HG03159 (cell line): ENCODE measurements around the gene NKX3-2.

Source experiments
- ATAC-seq: cut with Tn5 transposase; IDR thresholded peaks from one replicate; pipeline ENCODE4 v1.9.1; 2021; ENCODE audit warnings: mild to moderate bottlenecking, moderate library complexity; ENCODE audit not compliant: unreplicated experiment

NKX3-2 gene

DNA sequence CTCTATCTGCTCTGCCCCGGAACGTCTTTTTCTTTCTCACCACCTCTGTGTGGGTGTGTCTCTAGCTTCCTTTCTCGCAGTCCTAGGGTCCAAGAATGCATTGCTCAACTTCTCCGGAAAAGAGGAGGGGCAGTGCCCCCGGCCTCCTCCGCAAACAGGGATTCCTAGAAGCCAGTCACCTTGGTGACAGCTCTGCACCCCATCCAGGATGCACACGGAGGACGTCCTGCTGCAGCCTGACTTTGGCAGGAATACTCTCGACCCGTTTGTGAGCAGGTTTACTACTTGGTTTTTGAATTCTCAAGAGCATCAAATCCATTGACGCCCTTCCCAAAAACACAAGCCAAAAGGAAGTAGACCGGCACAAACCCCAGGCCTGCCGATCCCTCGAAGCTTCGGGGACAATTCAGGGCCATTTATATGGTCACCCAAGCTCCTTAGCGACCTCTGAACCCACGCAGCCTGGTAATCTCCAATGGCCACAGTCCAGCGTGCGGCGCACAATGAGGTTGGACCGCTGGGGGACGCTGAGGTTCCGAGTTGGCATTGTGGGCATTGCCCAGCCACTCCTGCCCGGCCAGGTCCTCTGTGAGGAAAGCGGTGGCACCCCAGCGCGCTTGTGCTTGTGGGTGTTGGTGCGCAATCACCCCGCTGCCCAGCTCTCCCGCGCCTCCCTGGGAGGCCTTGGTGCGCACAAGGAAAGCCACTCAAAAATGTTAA is 9.8 kb downstream of the NKX3-2 start:
- ATAC-seq: no peak

GRCh38 chr4:13533670-13534343 is 10.5 kb downstream of the NKX3-2 start:
- no peak for ATAC-seq

- ATAC-seq: no peak
These were observed 12.7 kb downstream of the NKX3-2 start for GRCh38 chr4:13531625-13531998.

GRCh38 chr4:13530823-13531624 is 13.3 kb downstream of the NKX3-2 start:
- no peak for ATAC-seq

- ATAC-seq: no peak
These were observed 15.0 kb downstream of the NKX3-2 start for GRCh38 chr4:13529128-13529919.

- no peak for ATAC-seq
These were observed 15.5 kb downstream of the NKX3-2 start for GRCh38 chr4:13528821-13529127.

DNA sequence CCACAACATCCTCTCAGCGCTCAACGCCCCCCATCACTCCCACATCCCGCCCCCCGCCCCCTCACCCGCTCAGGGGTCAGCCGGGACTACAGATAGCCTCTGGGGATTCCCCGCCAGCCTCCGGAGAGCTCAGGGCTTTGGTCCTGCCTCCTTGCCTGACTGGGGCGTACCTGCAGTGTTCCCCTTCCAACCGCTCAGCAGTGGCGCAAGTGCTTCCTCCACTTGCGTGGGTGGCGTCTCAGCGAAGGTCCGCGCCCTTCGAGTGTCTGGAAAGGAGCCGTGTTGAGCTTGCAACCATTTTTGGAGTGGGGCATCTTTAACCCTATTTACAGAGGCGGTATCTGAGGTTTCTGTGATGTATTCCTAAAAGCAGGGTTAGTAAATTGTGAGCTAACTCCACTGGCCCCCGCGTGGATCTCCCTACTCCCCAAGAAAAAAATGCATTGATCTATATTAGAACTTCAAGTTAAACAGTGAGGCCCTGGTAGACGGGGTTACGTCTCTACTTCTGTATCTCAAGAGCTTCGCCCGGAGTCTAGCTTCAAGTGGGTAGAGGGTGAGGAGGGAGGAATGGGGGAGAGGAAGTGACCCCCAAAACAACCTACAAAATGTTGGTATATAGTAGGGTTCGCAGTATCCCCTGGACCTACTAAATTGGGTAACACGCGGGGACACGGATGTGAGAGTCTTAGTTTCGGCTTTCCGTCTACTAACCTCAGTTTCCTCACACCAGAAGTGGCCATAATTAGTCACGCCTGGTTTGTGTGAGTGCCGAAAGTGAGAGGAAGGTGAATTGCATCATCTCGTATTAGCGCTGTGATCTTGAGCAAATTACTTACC is 16.1 kb downstream of the NKX3-2 start:
- peak; percentile 73 for ATAC-seq

GRCh38 chr4:13527192-13527980 is 16.9 kb downstream of the NKX3-2 start:
- no peak for ATAC-seq

- ATAC-seq: no peak
These were observed 17.6 kb downstream of the NKX3-2 start for GRCh38 chr4:13526658-13527057.

GRCh38 chr4:13525606-13526281 is 18.6 kb downstream of the NKX3-2 start:
- ATAC-seq: no peak

GRCh38 chr4:13524504-13525243 is 19.6 kb downstream of the NKX3-2 start:
- no peak for ATAC-seq

DNA sequence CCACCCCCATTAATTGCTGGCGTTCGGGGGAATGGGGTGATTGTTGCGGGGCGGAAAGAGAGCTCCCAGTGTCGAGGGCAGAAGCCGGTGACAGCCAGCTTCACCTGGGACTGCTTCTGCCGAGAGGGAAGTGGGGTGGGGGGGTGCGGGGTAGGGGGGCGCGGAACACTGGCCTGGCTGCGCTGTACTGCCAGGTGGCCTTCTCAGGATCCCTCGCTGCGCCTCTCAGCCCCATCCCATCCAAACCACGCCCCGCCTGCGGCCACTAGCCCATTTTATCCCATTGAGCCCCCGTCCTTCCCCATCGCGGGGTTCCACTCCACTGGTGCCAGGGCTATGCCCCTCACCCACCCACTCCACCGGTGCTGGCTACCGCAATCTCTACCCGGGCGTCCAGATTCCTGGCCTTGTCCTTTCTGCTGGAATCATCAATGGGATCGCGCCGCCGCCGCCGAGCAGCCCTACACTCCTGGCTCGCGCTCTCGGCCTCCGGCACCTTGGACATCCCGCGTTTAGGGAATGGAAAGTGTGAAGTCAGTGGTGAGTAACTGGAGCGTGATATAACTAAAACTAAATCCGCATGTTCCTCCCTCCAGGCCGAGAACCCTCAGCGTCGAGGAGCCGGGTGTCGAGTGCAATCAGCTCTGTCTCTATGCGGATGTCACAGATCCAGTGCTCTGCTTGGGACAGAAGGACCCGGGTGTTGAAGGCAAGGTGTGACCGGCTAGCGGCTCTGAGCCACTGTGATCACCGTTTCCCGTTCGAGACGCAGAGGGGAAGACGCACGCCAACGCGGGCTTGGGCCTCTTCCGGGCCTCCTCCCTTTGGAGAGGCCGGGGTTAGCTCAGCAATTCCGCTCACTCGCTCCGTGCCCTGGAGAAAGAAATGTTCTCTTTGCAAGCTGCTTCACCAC is 20.5 kb downstream of the NKX3-2 start:
- no peak for ATAC-seq

DNA sequence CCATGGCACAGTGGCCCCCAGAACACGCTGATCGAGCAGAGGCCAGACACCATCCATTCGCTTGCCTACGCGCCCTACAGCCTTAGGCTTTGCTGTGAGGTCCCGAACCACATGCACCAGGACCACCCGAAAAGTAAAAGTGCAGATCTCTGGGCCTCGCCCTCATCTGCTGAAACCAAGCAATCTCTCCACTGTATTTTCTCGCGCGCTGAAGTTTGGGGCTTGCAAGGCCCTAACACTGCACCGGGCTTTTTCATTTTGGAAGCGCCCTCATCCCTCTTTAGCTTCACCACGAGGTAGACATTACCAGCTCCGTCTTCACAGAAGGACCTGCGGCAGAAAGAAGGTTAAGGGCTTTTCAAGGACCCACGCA is 21.2 kb downstream of the NKX3-2 start:
- ATAC-seq: no peak

- ATAC-seq: no peak
These were observed 21.8 kb downstream of the NKX3-2 start for GRCh38 chr4:13522282-13523104.

DNA sequence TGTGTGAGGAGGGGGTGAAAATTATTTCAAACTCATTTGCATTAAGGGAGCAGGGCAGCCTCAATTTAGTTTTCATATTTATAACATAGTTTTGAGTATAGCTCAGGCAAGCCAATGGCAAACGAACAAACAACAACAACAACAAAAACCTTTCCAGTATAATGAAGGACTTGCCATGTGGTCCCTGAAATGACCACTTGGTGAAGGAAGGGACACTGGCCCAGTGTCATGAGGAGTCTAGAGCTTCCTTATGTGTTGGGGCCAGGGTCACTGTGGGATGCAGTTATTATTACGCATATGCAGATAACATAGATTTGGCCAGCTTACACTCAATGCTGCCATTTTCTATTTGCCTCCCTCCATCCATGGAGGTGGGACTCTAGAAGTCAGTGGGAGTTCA is 23.3 kb downstream of the NKX3-2 start:
- ATAC-seq: no peak

DNA sequence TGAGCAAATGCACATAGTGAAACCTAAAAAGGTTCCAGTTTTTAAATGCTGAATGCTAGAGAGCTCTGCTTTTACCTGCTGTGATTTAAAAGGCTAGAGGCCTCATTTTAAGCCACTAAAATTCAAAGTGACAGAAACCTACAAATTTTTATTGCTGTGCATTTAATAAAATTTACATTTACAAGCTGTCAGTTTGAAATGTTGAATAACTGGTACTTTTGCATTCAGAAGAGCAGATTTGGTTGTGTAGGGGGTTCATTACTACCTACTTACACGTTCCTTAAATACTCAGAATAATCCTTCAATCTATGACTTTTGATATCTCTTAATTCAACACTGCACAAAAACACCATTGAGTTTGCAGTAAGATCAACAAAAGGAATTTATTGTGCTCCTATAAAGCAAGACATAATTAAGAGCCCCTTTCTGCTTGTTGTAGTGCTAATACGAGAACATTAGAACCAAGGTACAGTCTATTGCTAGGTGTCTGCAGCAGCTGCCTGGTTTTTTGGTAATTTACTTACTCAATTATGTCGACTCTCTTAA is 27.9 kb downstream of the NKX3-2 start:
- ATAC-seq: no peak
